CD4-positive, alpha-beta T cell treated with Interferon alpha-2 for 1 hour (primary cell): ENCODE results near the gene COL25A1.
"Not testable (repeated sequence)": the region's sequence is repeated elsewhere in the genome, so short reads cannot be mapped to it uniquely, and the experiment has no call there.

ENCODE experiments used
- DNase-seq, 2 donors: peaks; one replicate each; pipeline ENCODE4 v3.0.0-alpha.2; 2020 to 2022

The COL25A1 gene

DNA sequence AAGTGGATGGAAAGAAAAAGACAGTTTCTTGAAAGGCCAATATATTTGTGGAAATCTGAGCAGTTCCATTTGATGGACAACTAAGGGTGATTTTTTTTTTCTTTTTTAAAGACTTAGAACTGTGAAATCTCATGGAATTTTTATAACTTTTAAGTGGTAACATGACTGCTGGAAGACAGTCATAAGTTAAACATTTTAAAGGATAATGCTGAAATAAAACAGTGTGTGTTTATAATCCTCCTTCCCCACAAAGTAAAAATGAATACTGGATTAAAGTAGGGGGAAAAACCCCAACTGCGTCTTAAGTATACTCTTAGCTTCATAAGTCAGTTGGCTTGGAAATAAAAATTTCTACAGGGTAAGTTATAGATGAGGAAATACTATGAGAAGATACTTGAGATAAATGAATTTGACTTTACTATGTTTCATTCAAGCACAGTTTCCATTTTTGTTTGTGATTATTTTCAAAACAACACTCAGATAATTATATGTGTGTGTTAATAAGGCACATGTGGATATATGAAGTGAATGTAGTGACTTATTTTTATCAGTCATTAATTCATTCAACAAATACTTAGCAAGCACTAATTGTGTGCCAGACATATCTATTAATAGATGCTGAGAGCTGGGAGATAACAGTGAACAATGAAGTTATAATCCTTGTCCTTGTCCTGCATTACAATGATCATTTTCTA lies 410.4 kb downstream of the COL25A1 start:
- DNase-seq: no peak

DNA sequence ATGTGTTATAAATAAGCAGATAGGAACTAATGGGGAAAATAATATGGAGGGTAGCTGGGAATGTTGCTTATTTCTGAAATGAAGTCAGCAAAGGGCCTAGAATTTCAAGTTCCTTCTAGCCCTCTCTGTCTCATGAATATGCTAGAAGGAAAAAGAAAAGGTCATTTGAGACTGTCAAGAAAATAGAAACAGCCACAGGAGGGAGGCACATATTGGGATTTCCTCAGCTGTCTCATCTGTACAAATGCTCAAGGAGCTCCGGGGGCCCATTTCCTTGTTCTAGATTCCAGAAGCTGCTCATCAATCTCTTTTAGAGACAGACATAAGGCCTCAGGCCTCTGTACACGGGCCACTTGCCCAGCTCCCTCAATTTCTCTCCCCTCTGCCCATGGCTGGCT lies 412.0 kb downstream of the COL25A1 start:
- DNase-seq: no peak

DNA sequence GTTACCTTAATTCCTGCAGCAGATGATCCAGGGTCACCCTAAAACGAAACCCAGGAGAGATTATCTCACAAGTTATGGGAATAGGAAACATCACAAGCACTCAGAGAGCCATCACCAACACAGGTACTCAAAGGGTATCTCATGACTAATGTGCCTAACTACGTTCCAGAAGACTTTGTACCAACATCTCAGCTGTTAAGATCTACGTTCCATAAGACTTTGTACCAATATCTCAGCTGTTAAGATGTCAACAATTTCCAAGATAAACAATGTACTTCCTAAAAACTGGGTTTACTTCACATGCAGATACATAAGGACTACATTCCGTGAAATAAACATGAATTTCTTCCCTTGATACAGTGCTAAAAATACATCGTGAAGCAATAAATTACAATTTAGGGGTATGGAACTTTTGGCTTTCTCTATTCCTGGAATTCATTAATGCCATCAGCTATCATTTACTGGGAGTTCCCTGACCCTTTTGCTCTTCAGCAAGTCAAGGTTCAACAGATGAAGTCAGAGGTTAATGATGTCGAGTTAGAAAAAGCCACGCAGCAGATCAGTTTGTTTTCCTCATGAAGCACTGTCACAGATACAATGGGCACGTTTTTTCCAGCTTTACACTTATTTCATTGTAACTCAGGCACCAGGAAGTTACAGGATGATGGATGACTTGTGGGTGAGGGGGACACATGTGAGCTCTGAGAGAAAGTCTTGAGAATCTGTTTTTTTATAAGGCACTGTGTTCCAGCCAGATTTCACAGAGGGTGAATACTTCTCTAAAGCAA lies 412.6 kb downstream of the COL25A1 start:
- DNase-seq: no peak

DNA sequence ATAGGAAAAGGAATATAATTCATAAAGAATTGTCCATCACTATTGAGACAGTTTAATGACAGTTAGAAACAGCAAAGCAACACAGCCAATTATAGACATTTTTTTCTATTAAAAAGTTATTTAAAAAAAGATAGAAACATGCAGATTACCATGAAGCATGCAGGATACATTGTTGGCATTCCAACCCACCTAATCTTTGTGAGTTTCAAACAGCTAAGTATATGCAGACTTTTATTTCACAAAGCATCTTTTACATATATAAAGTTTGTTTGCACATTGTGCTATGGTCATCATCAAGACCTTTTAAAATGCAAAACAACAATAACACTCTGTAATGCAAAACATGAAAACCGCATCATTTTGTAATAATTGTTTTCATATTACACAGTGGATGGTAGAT lies 413.7 kb downstream of the COL25A1 start:
- DNase-seq: no peak

DNA sequence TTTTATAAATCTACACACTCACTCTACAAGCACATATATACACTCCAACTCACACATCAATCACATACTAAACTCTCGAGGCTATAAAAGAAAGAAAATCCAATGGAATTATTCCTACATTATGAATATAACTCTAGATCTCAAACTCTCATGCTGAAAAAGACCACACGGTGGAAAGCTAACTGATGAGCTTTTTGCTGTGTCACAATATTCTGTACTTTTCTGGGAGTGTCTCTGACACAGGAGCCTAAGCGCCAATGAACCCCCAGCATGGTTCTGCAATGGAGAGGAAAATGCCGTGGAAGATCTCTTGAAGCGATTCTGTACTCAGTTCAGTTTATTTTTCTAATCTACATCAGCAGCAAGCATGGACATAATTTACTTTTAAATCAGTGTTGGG lies 415.4 kb downstream of the COL25A1 start:
- DNase-seq: no peak

DNA sequence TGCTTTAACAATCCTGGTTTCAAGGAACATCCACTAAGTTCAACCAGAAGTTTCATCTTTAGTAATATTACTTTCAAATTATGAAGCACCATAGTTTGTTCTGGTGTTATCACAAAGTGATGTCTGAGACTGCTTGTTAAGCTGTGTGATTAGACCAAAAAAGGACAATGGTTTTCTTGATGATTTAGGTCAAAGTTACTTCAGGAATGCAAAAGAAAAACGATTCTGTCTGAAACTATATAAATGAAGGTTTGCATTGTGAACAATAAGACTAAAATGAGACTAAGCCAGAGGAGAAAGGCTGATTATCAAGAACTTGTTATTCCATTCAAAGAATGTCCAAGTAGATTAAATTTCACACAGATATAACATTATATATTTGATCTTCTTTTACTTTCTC lies 417.2 kb downstream of the COL25A1 start:
- no peak for DNase-seq

DNA sequence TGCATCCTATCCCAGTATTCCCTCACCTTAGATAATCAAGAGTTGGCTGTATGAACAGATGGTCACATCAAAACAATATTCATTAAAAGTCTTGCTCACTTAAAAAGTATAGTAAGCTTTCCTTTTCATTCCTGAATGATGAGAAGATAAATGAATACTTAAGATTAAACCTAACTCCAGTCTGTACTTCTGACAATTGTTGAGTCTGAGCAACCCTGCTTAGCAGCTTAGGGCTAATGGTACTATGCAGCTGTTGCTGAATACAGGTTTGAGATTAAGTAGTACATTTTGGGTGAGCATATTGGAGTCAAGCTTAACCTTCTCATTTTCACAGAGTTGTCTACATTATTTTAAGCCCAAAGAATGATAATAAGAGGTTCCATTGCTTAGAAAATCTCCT lies 417.9 kb downstream of the COL25A1 start:
- DNase-seq: no peak

DNA sequence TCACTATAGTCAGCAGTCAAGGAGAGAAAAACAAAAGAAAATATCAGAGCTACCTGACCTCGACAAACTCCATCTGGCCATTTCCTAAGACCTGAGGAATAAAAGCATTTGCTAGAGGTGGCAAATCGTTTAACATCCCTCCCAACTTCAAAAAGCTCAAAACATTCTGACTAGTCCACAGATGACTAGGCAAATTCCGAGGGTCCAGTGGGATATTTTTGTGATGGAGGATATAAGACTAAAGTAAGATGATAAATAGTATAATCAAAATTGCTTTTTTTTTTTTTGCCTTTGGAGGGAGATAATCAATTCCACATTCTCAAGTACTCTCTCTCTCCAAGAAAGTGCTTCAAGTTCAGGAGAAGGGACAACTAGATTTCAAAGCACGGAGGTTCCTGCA lies 420.5 kb downstream of the COL25A1 start:
- DNase-seq: no peak

DNA sequence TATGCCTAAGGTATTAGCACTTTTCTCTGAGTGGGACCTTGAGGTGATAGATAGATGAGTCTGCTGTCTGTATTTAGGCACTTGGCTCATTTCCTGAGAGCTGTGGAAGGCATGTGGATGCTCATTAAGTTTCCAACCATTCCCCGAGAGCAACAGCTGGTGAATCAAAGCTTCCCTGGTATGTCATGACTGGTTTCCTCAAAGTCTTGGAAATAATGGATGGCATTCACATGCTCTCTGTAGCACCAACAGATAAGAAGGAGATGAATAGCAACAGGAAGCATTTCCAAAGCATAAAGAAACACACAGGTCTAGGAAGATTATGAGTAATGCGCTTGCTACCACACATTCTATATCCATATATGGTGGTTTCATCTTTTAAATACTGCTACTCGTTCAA lies 421.3 kb downstream of the COL25A1 start:
- DNase-seq: no peak

DNA sequence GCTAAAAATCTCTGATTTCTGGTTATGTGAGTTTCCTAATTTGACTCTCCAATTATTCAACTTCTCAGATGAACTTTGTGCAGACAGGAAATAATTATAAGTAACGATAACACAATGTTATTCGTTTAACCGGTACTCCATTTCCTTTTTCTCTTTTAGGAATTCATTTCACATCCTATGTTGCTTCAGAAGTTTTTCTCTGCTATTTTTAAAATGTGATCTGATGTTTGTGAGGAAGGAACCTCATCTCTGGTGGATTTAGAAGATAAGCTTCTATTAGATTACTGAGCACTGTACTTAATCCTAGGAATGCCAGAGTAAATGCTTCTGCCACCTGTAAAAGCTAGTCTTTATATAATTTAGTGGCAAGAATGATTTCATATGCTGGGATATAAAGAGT lies 423.7 kb downstream of the COL25A1 start:
- DNase-seq: no peak

DNA sequence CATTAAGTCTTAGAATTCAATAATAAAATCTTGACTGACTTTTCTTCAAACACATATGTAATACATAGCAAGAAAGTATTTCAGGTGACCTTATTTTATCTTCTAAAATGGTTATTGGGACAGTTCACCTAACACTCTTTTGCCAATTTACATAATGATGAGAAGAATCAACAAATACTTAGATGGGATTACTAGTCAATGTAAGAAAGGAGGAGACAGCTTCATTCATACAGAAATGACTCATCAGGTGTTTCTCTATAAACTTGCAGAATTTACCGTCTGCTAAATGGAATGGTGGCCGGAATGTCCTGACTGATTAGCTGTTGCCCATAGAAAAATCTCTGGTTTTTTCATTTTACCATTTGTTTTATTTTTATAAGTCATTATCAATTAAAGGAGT lies 424.6 kb downstream of the COL25A1 start:
- DNase-seq: no peak

DNA sequence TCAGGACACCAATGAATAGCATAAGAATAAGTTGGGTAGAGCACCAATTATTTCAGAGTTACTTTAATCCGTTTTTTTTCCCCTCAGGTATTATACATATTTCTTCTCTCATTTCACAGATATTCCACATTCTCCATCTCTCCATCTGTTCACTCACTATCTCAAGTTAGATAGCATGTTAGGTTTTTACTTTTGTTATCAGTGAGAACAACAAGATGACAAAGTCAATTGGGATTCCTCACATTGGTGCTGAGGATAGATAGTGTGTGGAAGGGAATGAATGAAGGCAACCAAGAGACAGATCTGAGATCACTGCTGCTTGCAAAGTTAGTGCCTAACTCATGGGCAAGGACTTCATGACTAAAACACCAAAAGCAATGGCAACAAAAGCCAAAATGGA lies 427.7 kb downstream of the COL25A1 start:
- DNase-seq: no peak

DNA sequence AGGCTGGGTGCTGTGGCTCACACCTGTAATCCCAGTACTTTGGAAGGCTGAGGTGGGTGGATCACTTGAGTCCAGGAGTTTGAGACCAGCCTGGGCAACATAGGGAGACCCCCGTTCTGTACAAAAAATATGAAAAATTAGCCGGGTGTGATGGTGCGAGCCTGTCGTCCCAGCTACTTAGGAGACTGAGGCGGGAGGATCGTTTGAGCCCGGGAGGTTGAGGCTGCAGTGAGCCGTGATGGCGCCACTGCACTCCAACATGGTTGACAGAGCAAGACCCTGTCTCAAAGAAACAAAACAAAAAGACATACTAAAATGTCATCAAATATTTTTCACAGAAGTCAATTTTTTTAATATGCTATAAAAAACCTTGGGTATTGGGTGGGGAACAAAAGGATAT lies 432.5 kb downstream of the COL25A1 start:
- DNase-seq: not testable (repeated sequence)

DNA sequence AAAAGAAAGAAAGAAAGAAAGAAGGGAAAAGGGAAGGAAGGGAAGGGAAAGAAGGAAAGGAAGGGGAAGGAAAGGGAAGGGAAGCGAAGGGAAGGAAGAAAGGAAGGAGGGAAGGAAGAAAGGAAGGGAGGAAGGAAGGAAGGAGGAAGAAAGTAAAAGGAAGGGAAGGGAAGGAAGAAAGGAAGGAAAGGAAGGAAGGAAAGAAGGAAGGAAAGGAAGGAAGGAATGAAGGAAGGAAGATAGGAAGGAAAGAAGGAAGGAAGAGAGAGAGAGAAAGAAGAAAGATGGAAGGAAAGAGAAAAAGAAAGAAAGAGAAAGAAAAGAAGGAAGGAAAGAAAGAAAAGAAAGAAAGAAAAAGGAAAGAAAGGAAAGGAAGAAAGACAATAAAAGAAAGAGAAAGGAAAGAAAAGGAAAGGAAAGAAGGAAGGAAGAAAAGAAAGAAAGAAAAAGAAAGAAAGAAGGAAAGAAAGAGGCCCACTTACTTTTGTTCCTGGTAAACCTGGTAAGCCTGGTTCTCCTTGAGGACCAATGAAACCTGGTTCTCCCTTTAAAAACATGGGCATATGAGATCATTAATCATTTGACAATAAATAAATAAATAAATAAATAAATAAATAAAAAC lies 433.7 kb downstream of the COL25A1 start:
- DNase-seq: no peak

DNA sequence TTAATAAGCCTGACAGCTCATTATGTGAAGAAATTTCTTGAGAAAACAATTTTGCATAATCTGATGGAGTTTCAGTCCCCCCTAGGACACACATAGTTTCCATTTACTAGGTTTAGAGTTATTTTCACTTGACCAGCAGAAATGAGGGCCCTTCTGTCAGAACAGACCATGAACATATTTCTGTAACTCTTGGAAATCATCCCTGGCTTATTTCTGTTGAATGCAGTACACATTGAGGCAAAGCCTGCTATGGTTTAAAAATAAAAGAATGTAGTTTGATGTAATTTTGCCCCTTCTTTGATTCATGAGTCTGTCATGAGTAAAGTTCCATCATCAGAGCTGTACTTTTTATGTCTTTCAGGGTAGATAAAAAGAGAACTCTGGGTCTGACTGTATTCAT lies 435.0 kb downstream of the COL25A1 start:
- DNase-seq: no peak

DNA sequence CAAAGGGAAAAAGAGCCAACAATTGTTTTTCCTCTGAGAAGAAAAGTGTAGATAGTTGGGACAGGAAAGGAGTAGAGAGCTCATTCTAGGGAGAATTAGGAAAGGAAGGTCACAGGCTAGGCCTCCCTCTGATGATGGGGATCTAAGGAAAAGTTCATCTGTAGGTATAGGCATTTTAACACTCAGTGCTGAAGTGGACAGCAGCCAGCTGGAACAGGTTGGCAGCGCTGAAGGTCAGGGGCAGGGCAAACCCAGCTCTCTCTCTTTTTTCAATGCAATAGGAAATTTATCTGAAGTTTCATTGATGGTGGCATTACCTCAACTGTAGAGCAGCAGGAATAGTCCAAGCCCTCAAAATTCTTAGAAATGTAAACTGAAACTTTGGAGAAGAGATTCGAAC lies 441.1 kb downstream of the COL25A1 start:
- no peak for DNase-seq

DNA sequence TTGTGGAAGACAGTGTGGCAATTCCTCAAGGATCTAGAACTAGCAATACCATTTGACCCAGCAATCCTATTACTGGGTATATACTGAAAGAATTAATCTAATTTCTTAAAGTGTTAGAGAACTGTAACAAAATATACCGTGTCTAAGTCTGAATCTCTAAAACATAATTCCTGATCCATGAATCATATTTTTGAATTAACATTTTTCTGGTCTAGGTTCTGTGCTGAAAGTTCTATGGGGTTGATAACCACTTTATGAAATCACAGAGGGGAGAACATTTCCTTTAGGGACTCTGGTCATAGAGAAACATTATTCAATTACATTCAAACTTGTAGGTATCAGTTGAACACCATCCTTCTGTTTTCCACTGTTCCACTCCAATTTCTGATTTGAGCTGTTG lies 447.7 kb downstream of the COL25A1 start:
- no peak for DNase-seq

DNA sequence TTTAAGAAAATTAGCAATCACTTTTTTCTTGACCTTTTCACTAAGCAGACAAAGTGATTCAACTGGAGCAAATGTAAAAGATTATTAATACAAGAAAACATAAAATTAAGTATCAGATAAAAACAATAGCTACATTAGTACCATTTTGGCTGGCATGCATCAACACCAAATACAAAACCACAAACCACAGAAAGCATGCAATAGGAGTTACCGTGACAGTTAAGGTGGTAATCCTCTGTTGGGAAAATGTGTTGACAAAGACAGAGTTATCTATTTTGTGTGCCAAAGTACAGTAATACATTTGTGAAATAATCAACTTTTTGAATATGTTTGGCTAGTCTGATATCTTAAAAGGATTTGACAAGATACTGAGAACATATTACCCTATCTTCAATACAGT lies 449.8 kb downstream of the COL25A1 start:
- DNase-seq: no peak

DNA sequence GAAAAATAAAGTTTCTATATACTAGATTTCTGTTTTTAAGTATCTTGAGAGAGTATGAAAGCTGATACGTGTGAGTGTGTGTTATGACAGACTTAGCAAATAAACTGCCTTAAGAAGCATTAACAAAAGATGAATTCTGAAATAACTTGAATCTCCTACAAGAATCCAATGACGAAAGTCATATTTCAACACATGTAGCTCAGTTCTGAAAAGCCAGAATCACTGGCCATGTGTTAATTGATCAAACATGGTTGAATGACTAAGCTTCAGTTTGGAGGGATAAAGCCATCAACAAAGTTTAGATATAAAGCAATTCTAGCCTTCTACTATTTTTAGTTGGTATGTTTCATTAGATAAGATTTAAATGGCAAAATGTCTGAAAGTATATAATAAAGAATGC lies 451.1 kb downstream of the COL25A1 start:
- DNase-seq: no peak

DNA sequence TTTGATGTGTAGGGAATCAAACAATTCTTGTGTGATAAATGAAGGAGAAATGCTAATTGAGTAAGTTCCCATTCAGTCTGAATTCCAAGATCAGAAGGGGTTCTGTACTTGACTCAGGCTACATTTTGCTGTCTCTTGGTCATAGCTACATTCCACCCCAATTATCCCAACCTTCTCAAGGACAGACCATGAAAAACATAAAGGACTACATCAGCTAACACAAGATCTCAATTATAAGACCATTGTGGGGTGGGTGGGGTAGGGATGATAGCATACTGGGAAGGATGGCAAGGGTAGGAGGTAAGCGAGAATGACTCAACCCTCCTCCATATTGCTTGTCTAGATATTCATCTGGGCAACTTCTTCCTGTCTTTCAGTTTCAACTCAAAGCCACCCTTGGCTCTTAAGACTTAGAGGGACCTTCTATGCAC lies 452.2 kb downstream of the COL25A1 start:
- DNase-seq: no peak

DNA sequence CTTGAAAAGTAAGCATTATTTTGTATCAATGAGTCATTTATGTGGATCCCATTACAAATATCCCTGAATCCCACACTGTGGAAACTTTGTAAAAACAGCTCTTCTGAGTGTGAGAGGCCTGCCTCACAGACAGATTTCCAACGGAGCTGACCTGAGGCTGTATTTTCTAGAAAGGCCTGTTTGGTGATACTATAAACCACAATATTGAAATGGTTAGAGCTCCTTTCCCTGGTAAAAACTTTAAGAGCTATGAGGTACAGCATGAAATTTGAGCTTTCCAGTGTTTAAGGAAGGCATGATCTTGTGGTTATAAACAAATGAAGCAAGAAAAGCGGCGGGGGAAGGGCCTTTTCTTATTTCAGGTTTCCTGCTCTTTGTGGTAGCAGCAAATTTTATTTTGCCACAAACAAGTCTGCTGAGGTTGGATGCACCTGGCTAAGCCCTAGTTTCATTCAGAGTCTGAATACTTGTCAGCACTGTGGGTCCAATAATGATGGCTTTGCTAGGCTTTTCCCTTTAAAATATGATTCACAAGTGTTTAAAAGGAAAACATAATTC lies 452.8 kb downstream of the COL25A1 start:
- DNase-seq: no peak

DNA sequence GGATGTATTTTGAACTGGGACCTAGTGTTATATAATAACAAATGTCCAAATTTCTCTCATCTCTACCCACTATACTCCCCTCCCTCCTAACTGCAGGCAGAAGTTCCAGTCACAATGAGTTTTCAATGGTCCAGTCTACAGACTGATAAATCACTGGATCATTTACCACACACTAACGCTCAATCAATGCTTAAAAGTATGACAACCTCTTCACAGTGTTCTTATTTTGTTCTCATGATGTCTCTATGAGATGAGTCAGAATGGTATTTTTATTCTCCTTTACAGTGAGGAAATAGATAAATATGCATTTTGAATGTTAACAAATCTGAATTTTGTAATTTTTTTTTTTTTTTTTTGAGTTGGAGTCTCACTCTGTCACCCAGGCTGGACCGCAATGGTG lies 455.9 kb downstream of the COL25A1 start:
- DNase-seq: no peak

DNA sequence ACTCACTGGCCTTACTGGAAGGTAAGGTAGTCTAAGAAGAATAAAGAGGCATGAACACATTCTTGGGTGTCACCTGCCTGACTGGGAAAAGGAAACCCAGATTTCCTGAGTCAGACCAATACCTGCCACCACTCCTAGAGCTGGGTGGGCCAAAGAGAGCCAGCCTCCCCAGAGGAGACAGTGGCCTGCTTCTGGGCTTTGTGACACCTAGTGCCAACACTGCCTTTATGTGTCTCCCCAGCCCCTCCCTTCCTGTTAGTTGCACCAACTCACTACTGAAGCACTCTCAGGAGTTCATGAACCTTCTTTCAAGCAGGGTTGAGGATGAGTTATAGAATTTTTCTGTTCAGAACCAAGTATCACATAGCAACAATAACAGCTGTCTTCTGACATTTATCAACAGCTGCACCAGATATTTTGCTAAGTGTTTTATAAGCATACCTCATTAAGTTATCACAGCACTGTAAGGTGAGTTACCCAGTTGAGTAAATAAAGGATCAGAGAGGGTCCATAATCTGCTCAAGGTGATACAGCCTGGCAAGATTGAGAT lies 462.0 kb downstream of the COL25A1 start:
- no peak for DNase-seq

DNA sequence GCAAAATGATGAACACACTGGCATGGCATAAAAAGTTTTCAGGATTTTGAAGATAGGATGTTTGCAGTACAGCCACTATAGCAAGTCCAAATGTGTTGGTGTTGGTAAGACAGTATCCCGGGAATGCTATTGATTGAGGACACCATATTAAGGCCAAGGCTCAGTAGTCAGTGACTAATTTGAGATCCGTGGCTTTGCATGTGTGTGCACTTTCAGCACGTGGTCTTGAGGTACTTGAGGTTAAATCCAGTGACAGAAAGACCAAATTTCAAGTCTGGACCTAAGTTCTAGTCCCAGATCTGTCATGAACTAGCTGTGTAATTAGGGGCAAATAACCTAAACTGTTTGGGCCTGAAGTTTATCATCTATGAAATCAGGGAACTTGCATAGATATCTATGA lies 463.1 kb downstream of the COL25A1 start:
- no peak for DNase-seq
